Hematopoietic multipotent progenitor cell treated with erythropoietin and hydrocortisone succinate and interleukin-3 and kit ligand, for 15 days (in vitro differentiated cells): ENCODE data around the gene CAMKK2.

Experiments used
- DNase-seq: peaks from one replicate; pipeline ENCODE4 v3.0.0-alpha.2; 2015; ENCODE audit warnings: low spot score

CAMKK2 gene

DNA sequence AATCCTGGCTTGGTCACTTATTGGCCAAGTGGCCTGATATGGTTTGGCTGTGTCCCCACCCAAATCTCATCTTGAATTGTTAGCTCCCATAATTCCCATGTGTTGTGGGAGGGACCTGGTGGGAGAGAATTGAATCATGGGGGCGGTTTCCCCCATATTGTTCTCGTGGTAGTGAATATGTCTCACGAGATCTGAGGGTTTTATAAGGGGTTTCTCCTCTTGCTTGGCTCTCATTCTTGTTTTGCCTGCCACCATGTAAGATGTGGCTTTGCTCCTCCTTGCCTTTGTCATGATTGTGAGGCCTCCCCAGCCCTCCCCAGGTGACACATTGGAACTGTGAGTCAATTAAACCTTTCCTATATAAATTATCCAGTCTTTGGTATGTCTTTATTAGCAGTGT is 105.4 kb downstream of the CAMKK2 start:
- no peak for DNase-seq

DNA sequence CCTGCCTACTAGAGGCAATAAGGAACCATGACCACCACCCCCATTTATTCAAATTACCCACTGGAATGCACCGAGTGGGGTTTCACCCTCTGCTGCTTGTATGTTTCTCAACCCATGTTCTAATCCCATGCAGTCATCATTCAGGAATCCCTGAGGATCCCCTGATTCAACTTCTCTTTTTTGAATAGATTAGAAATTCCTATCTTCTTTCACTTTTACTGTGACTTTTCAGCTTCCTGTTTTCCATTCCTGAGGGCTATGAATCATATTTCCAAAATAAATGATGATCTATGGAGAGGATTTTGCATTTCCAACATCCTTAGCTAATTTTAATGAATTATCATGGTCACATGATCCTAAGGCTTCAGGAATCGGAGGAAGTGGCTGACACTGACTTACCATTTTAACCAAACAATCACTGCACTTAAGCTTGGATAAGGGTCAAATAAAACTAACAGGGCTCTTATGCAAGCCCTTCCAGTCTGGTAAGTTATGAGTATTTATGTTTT is 105.9 kb downstream of the CAMKK2 start:
- no peak for DNase-seq

DNA sequence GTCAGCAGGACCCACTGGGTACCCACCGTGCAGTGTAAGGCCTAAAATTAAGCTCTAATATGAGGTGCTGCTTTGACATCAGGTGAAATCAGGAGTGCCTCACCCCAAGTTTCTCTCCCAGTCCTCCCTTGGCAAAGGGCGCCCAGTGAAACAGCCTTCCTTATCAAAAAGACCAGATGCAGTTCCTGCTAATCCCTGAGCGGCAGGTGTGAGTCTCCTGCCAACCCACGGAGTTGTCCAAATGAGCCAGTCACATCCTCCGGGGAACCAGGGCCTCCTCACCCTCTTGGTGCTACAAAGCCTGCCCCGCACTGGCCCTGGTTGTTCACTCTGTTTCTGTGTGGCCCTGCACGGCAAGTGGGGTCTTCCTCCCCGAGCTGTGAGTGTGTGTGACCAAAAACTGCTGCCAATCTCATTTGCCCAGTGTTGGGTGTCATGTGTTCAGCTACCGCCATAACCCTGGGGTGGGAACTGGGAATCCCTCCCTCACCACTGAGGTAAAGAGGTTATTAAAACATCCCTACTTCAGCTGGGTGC is 106.8 kb downstream of the CAMKK2 start:
- peak; percentile 72 for DNase-seq

DNA sequence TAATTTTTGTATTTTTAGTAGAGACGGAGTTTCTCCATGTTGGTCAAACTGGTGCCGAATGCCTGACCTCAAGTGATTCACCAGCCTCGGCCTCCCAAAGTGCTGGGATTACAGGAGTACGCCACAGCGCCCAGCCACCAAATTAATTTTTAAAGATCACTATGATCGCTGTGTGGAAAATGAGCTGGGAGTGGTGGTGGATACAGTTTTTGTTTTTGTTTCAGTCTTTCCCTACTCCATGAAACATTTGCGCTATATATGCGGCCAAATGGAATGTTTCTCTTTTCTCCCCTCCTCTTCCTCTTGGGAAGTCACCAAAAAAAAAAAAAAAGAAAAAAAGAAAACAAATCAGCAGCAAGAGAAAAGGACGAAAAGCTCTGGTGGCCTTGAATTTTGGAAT is 107.4 kb downstream of the CAMKK2 start:
- DNase-seq, result no peak

DNA sequence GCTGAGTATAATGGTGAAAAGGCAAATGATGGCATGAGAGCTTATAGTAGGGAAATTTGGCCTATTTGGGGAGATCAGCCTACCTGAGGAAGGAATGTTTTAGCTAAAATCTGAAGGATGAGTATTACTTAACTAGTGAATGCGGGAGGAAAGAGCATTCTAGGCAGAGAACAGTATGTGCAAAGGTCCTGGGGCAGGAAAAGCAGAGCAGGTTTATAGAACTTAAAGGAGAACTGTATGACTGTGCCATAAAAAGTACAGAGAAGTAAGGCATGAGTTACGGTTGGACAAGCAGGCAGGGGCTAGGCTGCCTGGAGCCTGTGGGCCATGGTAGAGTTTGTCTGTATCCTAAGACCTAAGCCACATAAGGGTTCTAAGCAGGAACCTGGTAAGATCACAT is 108.3 kb downstream of the CAMKK2 start:
- no peak for DNase-seq
